ENCODE results near the gene NOX4. TPM values are rescaled to one million over a fixed set of nuclear protein-coding genes. Genes with fewer than 3 reads are reported as not detected.

Gene NOX4
- total and polyA plus RNA-seq, 10 of the 15 experiments (the other 5 are each of a cell fraction or from before 2014, with no cell fraction given), result not detected

DNA sequence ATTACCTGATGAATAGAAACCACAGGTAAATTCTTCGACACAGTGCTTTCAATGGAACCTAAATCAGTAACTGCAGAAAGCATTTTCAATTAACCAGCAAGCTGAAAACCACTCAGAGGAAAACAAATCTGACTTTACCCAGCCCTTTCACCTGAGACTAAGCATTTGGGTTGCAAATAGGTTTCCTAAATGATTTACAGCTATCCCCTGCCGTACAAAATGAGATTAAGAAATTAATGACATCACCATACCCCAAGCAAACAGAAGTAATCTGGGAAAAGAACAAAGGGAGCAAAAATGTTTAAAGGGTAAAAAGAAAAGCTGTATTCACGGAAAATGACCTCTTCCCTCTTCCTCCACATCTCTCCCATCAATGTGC lies 584 bp downstream of the NOX4 start (continued):
- no peak for TF ChIP-seq SMC3 (IDR thresholded peaks at IDR 0.05; ENCODE audit: borderline replicate concordance, low read length)
- TF ChIP-seq MXI1 (IDR thresholded peaks at IDR 0.05; ENCODE audit: low read depth, low read length), result no peak
- TF ChIP-seq NR2C1 (IDR thresholded peaks at IDR 0.05), result no peak

DNA sequence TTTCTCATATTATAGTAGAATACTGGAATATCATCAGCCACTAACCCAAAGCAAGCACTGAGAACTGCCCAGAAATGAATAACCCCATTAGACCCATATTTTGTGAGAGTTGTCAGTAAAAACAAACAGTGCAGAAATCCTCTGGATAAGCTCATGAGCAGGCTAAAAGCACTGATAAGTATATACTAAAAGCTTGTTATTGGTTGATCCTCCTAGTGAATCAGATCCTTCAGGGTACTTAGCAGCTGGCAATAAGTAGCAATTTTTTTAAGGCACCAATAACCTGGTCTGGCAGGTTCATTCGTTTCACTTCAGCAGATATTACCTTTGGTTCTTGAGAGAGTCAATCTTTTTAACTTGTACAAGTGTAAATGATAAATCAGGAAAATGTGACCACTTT lies 1.2 kb downstream of the NOX4 start:
- ATAC-seq (no peak), DNase-seq (ENCODE audit: low read depth, low spot score) (no peak), FAIRE-seq (no peak)
- Histone ChIP-seq H3K27me3 (replicated peaks in 1 of 2; ENCODE audit: control insufficient read depth in 2 of 2, insufficient read depth in 2 of 2, low read length in 1 of 2) (no peaks in the 10 kb centered on the region; a peak in 1 of 4 replicates), H3K4me1 (ENCODE audit: control insufficient read depth, insufficient read depth, low read length) (no peaks in the 10 kb centered on the region), H3K79me2 (ENCODE audit: control insufficient read depth, insufficient read depth, low read length) (no peaks in the 10 kb centered on the region), H3K4me2 (ENCODE audit: control insufficient read depth, insufficient read depth) (no peak overlapping the region), H3K36me3 (ENCODE audit: control insufficient read depth in 2 of 2, insufficient read depth in 2 of 2, low read length in 1 of 2) (no peaks in the 10 kb centered on the region), H3K9ac (ENCODE audit: control insufficient read depth, insufficient read depth, low read length) (no peak overlapping the region), H3K9me3 (replicated peaks; ENCODE audit: control insufficient read depth, insufficient read depth, low read length) (no peaks in the 10 kb centered on the region), H4K20me1 (ENCODE audit: control insufficient read depth, insufficient read depth) (no peaks in the 10 kb centered on the region), H3K4me3 (no peak overlapping the region), H3K27ac (ENCODE audit: control insufficient read depth, insufficient read depth) (no peak overlapping the region), H2AFZ (ENCODE audit: control insufficient read depth, low read depth, low read length) (no peak overlapping the region)
- intact Hi-C loops (cut with micrococcal nuclease; ENCODE audit: unreplicated experiment), result no loop called here
- CTCF ChIA-PET, result interaction anchor here (1.6 kb wide), 1 partner anchor 11 kb away, joined by 3 read pairs; no protein-coding TSS in a partner anchor
- RAD21 ChIA-PET (ENCODE audit: unreplicated experiment), result no interaction called here
- TF ChIP-seq RELA (IDR thresholded peaks at IDR 0.05; ENCODE audit: borderline replicate concordance, partially characterized antibody) (no peak), GATAD2B (conservative IDR thresholded peaks at IDR 0.05; ENCODE audit: low read depth) (no peak), SIN3A (IDR thresholded peaks at IDR 0.05; ENCODE audit: low read depth, low read length) (no peak), PAX5 (IDR thresholded peaks at IDR 0.05; ENCODE audit: borderline replicate concordance, low read depth, low read length) (no peak), POLR2AphosphoS5 (IDR thresholded peaks at IDR 0.05; ENCODE audit: low read length) (no peak), CBX3 (IDR thresholded peaks at IDR 0.05; ENCODE audit: borderline replicate concordance, low read depth) (no peak)
- in situ Hi-C loops (cut with MboI), result no loop called here
- WGBS (ENCODE audit: insufficient coverage, insufficient replicate concordance, low lambda C conversion rate, missing lambda C conversion rate), result 8% methylated on average over 1 of the region's 1 CpG
- SMC1A ChIA-PET (ENCODE audit: uncharacterized antibody, unreplicated experiment), result no interaction called here
- BruUV-seq (replicated peaks), result no TSS peak
- POLR2A ChIA-PET, result no interaction called here

Measured in GM12878 (cell line).